ENCODE data around the gene ANKS1B.

DNA sequence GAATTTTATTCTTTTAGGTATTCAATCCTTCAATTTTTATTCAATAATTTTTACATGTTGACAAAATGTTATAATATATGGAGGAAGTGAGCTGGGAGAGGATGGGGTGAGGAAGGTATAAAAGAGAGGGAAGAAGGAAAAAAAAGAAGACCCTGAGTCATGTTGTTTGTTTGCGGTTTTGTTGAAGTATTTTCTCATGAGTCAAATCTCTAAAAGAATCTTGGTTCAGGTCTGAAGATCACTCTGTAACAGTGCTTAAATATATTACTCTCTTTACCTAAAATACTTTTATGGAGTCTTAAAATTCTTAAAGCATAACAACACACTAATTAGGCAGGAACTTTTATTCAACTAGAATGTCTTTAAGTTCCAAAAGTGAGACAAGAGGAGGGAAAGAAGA is 826.8 kb downstream of the ANKS1B start:
- TF ChIP-seq TCF7L2 (IDR thresholded peaks at IDR 0.05; ENCODE audit: low read depth, low read length), result no peak
- TF ChIP-seq CTCF (IDR thresholded peaks at IDR 0.05), result no peak
- TF ChIP-seq, protein P1, sequence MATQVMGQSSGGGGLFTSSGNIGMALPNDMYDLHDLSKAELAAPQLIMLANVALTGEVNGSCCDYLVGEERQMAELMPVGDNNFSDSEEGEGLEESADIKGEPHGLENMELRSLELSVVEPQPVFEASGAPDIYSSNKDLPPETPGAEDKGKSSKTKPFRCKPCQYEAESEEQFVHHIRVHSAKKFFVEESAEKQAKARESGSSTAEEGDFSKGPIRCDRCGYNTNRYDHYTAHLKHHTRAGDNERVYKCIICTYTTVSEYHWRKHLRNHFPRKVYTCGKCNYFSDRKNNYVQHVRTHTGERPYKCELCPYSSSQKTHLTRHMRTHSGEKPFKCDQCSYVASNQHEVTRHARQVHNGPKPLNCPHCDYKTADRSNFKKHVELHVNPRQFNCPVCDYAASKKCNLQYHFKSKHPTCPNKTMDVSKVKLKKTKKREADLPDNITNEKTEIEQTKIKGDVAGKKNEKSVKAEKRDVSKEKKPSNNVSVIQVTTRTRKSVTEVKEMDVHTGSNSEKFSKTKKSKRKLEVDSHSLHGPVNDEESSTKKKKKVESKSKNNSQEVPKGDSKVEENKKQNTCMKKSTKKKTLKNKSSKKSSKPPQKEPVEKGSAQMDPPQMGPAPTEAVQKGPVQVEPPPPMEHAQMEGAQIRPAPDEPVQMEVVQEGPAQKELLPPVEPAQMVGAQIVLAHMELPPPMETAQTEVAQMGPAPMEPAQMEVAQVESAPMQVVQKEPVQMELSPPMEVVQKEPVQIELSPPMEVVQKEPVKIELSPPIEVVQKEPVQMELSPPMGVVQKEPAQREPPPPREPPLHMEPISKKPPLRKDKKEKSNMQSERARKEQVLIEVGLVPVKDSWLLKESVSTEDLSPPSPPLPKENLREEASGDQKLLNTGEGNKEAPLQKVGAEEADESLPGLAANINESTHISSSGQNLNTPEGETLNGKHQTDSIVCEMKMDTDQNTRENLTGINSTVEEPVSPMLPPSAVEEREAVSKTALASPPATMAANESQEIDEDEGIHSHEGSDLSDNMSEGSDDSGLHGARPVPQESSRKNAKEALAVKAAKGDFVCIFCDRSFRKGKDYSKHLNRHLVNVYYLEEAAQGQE (IDR thresholded peaks at IDR 0.05; ENCODE audit: insufficient read depth in 1 of 2, low read depth in 2 of 2, low read length in 1 of 2), result no peak
- TF ChIP-seq POLR2AphosphoS5 (IDR thresholded peaks at IDR 0.05; ENCODE audit: low read depth, low read length), result no peak
- TF ChIP-seq SIN3A (IDR thresholded peaks at IDR 0.05; ENCODE audit: borderline replicate concordance, insufficient read depth, low read depth, low read length), result no peak
